IPS DF 6.9 (cell line): Measurements from ENCODE around the gene MTMR10.

Experiments
- DNase-seq: peaks from one replicate; pipeline ENCODE4 v3.0.0-alpha.2; 2013; ENCODE audit warnings: low read depth, low spot score
- H3K27ac ChIP-seq: one replicate; pipeline ENCODE4 v1.5.1; 2013; ENCODE audit warnings: low read length, control low read depth
- H3K27me3 ChIP-seq: 2 replicates; pipeline ENCODE4 v1.6.1; 2013; ENCODE audit warnings: mild to moderate bottlenecking, low read length; ENCODE audit not compliant: control insufficient read depth, insufficient read depth
- H3K36me3 ChIP-seq: 2 replicates; pipeline ENCODE4 v1.6.1; 2013; ENCODE audit warnings: low read length; ENCODE audit not compliant: control insufficient read depth, insufficient read depth
- H3K4me1 ChIP-seq: 2 replicates; pipeline ENCODE4 v1.6.1; 2013; ENCODE audit warnings: low read length; ENCODE audit not compliant: control insufficient read depth, insufficient read depth
- H3K4me3 ChIP-seq: 2 replicates; pipeline ENCODE4 v1.5.1; 2013; ENCODE audit warnings: mild to moderate bottlenecking, low read length
- H3K9me3 ChIP-seq: 2 replicates; pipeline ENCODE4 v1.6.1; 2013; ENCODE audit warnings: low read length, inconsistent platforms; ENCODE audit not compliant: control insufficient read depth, insufficient read depth
- WGBS: extraction: QIAGEN DNeasy Blood & Tissue Kit; methylation state at CpG from one replicate; pipeline ENCODE4 v1.1.7; 2013; ENCODE audit warnings: mixed read lengths, missing lambda C conversion rate; ENCODE audit not compliant: insufficient read length, insufficient coverage; 5-methylcytosine and 5-hydroxymethylcytosine counted together

Gene MTMR10

DNA sequence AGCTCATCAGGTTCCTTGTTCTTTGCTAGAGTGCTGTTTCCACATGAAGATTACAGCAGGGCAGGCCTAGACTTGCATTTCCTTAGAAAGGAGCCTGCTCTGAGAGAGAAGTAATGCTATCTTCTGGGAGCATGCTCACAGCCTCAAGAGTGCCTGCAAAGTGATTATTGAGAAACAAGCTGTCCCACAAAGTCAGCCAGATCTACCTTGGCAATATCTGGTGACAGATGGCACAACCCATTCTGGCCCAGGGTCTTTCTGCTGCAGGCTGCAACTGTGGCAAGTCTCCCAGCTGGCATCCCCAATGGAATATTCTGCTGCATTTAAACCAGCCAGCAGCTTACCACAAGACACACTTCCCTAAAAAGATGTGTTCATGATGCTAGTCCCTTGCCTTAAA, 29.3 kb downstream of the MTMR10 start:
- Histone ChIP-seq H3K4me1 (no peaks in the 10 kb centered on the region), H3K27me3 (no peaks in the 10 kb centered on the region), H3K9me3 (no peaks in the 10 kb centered on the region), H3K36me3 (peaks cover 3% of the 10 kb centered on the region; the same call in 1 of the 2 replicates), H3K27ac (no peak overlapping the region), H3K4me3 (no peak overlapping the region)
- DNase-seq: no peak

DNA sequence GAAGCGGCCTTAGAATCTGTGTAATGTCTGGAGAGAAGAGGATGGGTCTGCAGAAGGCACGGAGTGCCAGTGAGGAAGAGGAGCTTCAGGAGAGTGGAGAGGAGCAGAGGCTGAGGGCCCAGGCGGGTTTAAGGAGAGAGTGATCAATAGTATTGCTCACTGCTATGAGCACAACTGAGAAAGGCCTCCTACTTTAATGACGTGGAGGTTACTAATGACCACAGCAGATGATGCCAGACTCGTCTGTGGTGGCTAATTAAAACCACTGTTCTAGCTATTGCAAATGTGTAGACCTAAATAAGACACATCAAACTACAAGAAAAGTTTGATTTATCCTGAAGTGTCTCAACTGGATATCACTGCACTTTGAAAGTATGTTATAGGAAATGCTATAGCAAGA, 33.2 kb downstream of the MTMR10 start:
- no peak overlapping the region for H3K4me3 ChIP-seq
- peaks cover 8% of the 10 kb centered on the region; the same call in 1 of the 2 replicates for H3K36me3 ChIP-seq
- H3K27ac ChIP-seq: no peak overlapping the region
- no peak for DNase-seq
- no CpG with 5 or more reads among the region's 5 CpGs for WGBS
- no peaks in the 10 kb centered on the region for H3K9me3 ChIP-seq
- H3K4me1 ChIP-seq: 0 out of 2 replicates have a peak, but pooled peaks cover 2% of the 10 kb centered on the region
- H3K27me3 ChIP-seq: no peaks in the 10 kb centered on the region

DNA sequence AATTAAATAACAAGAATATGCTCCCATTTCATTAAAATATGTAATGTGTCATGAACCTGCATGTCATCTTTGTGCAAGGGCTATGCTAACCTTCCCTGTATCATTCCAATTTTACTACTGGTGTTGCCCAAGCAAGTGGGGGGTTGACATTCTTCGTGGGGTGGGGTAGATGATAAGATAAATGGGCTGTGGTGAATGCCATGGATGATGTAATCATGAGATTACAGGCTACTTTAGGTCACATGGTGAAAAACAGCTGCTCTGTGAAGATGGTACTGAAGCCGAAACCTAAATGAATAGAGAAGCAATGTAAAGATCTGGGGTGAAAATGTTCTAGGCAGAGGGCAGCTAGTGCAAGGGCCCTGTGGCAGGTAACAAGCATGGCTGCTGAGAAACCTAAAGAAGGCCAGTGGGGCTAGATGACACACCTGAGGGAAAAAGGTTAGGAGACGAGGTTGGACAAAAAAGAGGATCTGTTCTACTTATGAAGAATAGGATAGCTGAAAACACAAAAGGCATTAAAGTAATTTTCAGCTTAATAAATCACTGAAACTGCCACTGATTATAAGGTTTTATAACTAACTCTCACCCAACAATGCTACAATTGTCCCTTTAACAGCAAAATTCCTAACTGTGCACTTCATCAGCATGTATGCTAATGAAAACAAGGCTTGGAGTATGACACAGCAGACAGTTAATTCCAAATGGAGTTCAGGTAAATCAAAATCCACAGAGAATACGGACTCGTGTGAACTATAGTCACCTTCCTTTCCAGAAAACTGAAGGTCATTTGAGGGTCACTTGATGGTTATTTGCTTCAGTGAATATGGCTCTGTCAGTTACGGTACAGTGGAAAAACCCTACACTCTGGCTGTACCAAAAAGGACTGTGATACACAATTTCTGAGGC, 35.0 kb downstream of the MTMR10 start:
- Histone ChIP-seq H3K4me1 (0 out of 2 replicates have a peak, but pooled peaks cover 2% of the 10 kb centered on the region), H3K9me3 (no peaks in the 10 kb centered on the region), H3K27ac (no peak overlapping the region), H3K4me3 (no peak overlapping the region), H3K27me3 (no peaks in the 10 kb centered on the region), H3K36me3 (peaks cover 10% of the 10 kb centered on the region; the same call in 1 of the 2 replicates)
- no CpG with 5 or more reads among the region's 6 CpGs for WGBS
- no peak for DNase-seq

DNA sequence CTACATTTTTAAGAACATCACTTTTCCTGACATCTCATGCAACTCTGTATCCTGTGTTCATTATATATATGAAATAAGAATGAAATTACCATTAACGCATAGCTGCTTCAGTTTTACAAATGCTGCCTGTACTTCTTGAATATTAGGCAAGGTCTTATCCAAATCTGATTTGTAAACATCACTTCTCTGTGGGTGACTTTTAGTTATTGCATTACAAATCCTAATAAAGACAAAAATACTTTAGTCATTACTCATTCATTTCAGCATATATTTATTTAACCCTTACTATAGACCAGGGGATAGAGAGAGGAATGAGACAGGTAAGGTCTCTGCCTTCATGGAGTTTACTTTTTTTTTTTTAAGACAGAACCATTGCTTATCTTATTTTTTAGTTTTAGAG, 36.8 kb downstream of the MTMR10 start:
- Histone ChIP-seq H3K27me3 (no peaks in the 10 kb centered on the region), H3K27ac (no peak overlapping the region), H3K36me3 (peaks cover 11% of the 10 kb centered on the region; the same call in 1 of the 2 replicates), H3K4me3 (no peak overlapping the region), H3K4me1 (0 out of 2 replicates have a peak, but pooled peaks cover 2% of the 10 kb centered on the region), H3K9me3 (no peaks in the 10 kb centered on the region)
- WGBS: no CpG with 5 or more reads among the region's 1 CpG
- no peak for DNase-seq

DNA sequence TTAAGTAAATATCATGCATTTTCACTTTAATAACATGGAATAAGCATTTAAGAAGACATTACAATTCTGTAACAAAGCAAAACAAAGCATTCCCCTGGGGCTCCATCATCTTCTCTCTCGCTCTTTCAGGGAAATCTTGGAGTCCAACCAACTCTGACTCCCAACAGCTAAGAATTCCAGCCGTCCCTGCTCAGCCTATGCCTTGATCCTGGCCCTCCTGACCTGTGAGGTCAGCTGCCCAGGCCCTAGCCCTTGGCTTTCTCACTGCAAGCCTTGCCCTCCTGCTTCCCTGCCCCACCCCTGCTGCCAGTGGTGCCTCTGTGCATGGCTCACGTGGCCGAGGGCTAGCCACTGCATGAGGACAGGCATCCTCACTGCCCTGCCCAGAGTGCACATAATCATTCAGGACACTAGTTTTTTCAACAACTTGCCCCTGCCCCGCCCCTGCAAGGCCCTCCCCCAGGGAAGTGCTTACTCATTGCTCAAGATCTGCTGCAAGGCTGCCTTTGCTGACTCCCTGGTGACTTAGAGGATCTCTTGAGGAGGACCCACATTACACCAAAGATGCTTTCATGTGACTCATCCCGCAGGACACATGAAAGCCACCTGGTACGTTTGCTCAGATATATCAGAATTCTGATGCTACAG, 37.6 kb downstream of the MTMR10 start:
- Histone ChIP-seq H3K36me3 (peaks cover 10% of the 10 kb centered on the region; the same call in 1 of the 2 replicates), H3K27ac (no peak overlapping the region), H3K4me3 (no peak overlapping the region), H3K27me3 (no peaks in the 10 kb centered on the region), H3K9me3 (no peaks in the 10 kb centered on the region), H3K4me1 (0 out of 2 replicates have a peak, but pooled peaks cover 2% of the 10 kb centered on the region)
- no peak for DNase-seq
- WGBS: no CpG with 5 or more reads among the region's 7 CpGs

DNA sequence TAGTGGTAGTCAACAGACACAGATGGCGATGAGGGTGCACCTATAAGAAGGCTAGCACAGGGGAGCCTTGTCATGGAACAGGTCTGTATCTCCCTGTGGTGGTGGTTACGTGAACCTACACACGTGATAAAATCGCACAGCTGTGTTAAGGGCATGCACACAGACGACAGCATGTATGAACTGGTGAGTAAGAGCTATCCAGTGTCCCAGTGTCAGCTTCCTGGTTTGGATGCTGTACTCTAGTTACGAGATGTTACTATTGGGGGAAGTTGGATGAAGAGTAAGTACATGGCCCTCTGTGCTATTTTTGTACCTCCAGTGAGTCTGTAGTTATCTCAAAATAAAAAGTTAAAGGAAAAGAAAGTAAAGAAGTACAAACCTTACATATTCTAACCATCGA, 38.2 kb downstream of the MTMR10 start:
- WGBS: no CpG with 5 or more reads among the region's 7 CpGs
- Histone ChIP-seq H3K27ac (no peak overlapping the region), H3K4me1 (0 out of 2 replicates have a peak, but pooled peaks cover 2% of the 10 kb centered on the region), H3K36me3 (peaks cover 8% of the 10 kb centered on the region; the same call in 1 of the 2 replicates), H3K9me3 (no peaks in the 10 kb centered on the region), H3K4me3 (no peak overlapping the region), H3K27me3 (no peaks in the 10 kb centered on the region)
- no peak for DNase-seq

DNA sequence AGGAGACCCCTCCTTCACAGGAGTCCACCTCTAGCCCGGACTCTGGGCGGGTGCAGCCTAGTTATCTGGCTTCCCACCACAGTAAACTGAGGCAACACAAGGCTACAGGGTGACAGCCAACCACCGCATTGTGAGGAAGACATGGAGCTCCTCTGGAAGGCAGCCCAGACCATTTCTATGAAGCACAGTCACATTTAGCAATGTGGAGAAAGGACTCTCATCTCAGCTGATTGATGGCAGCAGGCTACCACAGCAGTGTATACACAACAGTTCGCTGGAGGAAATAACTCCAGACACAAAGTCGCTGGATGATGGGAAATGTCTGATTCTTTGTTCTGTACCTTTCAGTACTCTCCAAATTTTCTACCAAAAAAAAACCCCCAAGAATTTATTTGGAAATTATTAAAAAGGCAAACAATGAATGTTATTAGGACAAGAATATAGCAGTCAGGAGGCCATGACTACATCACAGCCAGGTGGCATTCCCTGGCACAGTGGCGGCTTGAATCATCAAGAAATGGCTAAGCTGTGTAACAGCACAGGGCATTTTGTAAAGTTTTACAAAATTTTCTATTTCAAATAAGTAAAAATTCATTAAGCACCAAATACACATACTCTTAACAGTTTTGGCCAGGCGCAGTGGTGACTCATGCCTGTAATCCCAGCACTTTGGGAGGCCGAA, 47.6 kb downstream of the MTMR10 start:
- Histone ChIP-seq H3K9me3 (no peaks in the 10 kb centered on the region), H3K36me3 (peaks cover 19% of the 10 kb centered on the region; the same call in 1 of the 2 replicates), H3K4me3 (no peak overlapping the region), H3K27me3 (no peaks in the 10 kb centered on the region), H3K4me1 (no peaks in the 10 kb centered on the region), H3K27ac (no peak overlapping the region)
- DNase-seq: no peak
- WGBS: no CpG with 5 or more reads among the region's 8 CpGs

DNA sequence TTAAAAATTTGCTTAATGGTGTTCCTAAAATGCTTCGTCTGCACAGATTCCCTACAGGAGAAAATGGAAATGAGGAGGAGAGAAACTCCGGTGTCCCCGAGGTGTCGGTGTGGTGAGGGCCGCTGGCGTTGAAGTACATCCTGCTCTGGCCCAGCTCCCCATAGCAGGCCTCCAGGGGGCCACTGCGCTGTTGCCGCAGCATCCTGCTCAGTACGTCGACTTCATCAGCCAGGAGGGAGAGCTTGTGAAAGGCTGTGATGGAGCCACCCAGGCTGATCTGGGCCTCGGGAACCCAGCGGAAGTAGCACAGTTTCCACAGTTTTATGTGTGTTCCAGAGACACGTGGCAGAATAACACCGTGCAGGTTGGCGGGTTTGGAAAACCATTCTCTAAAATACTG, 49.9 kb downstream of the MTMR10 start:
- no peaks in the 10 kb centered on the region for H3K9me3 ChIP-seq
- peaks cover 19% of the 10 kb centered on the region; the same call in 1 of the 2 replicates for H3K36me3 ChIP-seq
- no peak overlapping the region for H3K27ac ChIP-seq
- no CpG with 5 or more reads among the region's 15 CpGs for WGBS
- no peaks in the 10 kb centered on the region for H3K4me1 ChIP-seq
- DNase-seq: no peak
- H3K27me3 ChIP-seq: no peaks in the 10 kb centered on the region
- no peak overlapping the region for H3K4me3 ChIP-seq

DNA sequence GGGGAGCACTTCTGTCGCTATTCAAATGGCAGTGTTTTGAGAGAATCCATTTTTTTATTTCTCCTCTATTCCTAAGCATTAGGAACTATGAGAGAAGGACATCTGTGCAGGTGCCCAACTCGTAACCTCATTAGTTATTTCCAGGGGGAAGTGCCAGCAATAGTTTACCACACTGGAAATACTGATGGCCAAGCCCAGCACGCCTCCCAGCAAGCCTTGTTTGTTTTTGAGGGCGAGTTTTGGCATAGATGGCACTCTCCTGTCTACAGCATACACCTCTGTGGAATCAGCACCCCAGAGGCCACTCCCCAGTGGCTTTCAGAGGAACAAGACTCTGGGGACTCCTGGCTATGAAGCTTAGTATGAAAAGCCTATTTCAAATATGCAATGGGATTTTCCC, 51.1 kb downstream of the MTMR10 start:
- no CpG with 5 or more reads among the region's 4 CpGs for WGBS
- Histone ChIP-seq H3K27me3 (no peaks in the 10 kb centered on the region), H3K9me3 (no peaks in the 10 kb centered on the region), H3K4me1 (no peaks in the 10 kb centered on the region), H3K4me3 (no peak overlapping the region), H3K27ac (no peak overlapping the region), H3K36me3 (peaks cover 11% of the 10 kb centered on the region; the same call in 1 of the 2 replicates)
- no peak for DNase-seq

DNA sequence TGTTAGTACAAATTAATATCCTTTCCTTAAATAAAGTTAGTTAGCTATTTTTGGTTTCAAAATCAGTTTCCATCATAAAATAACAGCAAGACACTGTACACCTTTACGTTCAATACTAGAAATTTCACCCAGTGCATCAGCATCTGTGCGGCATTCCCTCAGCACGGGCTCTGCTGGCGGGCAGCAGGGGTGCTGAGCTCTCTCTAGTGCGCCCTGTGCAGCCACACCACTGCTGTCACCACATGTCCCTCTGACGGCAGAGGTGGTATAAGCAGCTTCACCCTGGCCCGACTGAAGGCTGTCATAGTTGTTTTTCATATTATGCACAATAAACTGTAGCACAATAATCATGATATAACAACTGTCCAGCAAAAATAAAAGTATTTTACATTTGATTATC, 52.3 kb downstream of the MTMR10 start:
- H3K27ac ChIP-seq: no peak overlapping the region
- WGBS: no CpG with 5 or more reads among the region's 7 CpGs
- H3K9me3 ChIP-seq: no peaks in the 10 kb centered on the region
- peaks cover 10% of the 10 kb centered on the region; the same call in 1 of the 2 replicates for H3K36me3 ChIP-seq
- no peak for DNase-seq
- no peak overlapping the region for H3K4me3 ChIP-seq
- no peaks in the 10 kb centered on the region for H3K4me1 ChIP-seq
- H3K27me3 ChIP-seq: no peaks in the 10 kb centered on the region
